22Rv1 (cell line): ENCODE results near the gene OGDHL.

ENCODE experiments used
- CTCF ChIP-seq: fragments of 450-650 bp; IDR thresholded peaks from 2 replicates; pipeline ENCODE4 v1.5.1; 2017; ENCODE audit warnings: mild to moderate bottlenecking
- ZFX ChIP-seq: fragments of 450-650 bp; IDR thresholded peaks from 2 replicates; pipeline ENCODE4 v1.6.1; 2017; ENCODE audit warnings: antibody characterized with exemption, borderline replicate concordance

GRCh38 chr10:49778197-49778596, 16.1 kb upstream of the OGDHL start:
- TF ChIP-seq CTCF, result no peak
- no peak for TF ChIP-seq ZFX
